HCT116 (cell line): ENCODE results near the gene ZNF580. TPM values are rescaled to one million over a fixed set of nuclear protein-coding genes. Genes with fewer than 3 reads are reported as not detected.

Source experiments
- ATAC-seq: fragments of 200-7000 bp; cut with Tn5 transposase; 2 replicates; pipeline ENCODE4 v1.9.1; 2020; ENCODE audit warnings: mild to moderate bottlenecking, moderate library complexity
- BruUV-seq: library from RNA; stranded (reverse); fragments of 400-500 nt; replicated peaks from 2 replicates; lab custom pipeline; 2021; lab: Mats Ljungman, UMichigan
- CTCF ChIA-PET: fragments of 300-600 bp; sonication (Branson Sonifier 250); formaldehyde crosslinking; loops from one replicate; lab custom pipeline; 2021; ENCODE audit warnings: antibody characterized with exemption; lab: Charles Lee
- POLR2A ChIA-PET: fragments of 300-600, 350-600 bp; sonication (Branson Sonifier 250); formaldehyde crosslinking; loops from one replicate; lab custom pipeline; 2021; ENCODE audit warnings: antibody characterized with exemption; lab: Charles Lee
- RAD21 ChIA-PET, 2 experiments: fragments of 300-600 bp; sonication (Branson Sonifier 250); formaldehyde crosslinking; loops; one replicate each; lab custom pipeline; 2023; ENCODE audit warnings: low total read pairs in 2 of 2; ENCODE audit not compliant: uncharacterized antibody in 2 of 2, unreplicated experiment in 2 of 2, low non-redundant PET in 1 of 2; lab: Charles Lee
- DNase-seq: peaks from one replicate; pipeline ENCODE4 v3.0.0-alpha.2; 2010; ENCODE audit warnings: low read depth, low spot score
- H2AFZ ChIP-seq: fragments of 200-600 bp; shearing (Covaris generic), sonication (generic); 2 replicates; pipeline ENCODE4 v1.6.1; 2017; ENCODE audit warnings: low read depth, mixed run types, mixed read lengths, antibody characterized with exemption, low read length; ENCODE audit not compliant: poor library complexity, severe bottlenecking
- H3K27ac ChIP-seq: 2 replicates; pipeline ENCODE4 v1.5.1; 2012; ENCODE audit warnings: low read depth, low read length
- H3K27me3 ChIP-seq: fragments of 200-600 bp; sonication (generic); 2 replicates; pipeline ENCODE4 v1.6.1; 2016; ENCODE audit warnings: mixed run types, low read length, mixed read lengths; ENCODE audit not compliant: insufficient read depth
- H3K36me3 ChIP-seq, 2 experiments: fragments of 200-500 bp in 1 of 2; fragments of 200-600 bp in 1 of 2; sonication (Bioruptor generic) in 1 of 2; sonication (generic) in 1 of 2; 2 replicates each; pipeline versions ENCODE4 v1.5.1 to v1.6.1; 2014 to 2016; ENCODE audit warnings: low read length in 2 of 2, inconsistent platforms in 1 of 2, mixed read lengths in 1 of 2, mixed run types in 1 of 2; ENCODE audit not compliant: insufficient read depth in 2 of 2, control insufficient read depth in 1 of 2
- H3K4me1 ChIP-seq, 2 experiments: fragments of 200-600 bp in 1 of 2; sonication (generic) in 1 of 2; 2 replicates each; pipeline versions ENCODE4 v1.5.1 to v1.6.1; 2012 to 2017; ENCODE audit warnings: low read length in 2 of 2, inconsistent platforms in 1 of 2, mild to moderate bottlenecking in 1 of 2, mixed read lengths in 1 of 2, mixed run types in 1 of 2, moderate library complexity in 1 of 2; ENCODE audit not compliant: insufficient read depth in 2 of 2, control insufficient read depth in 1 of 2
- H3K4me2 ChIP-seq: fragments of 200-600 bp; sonication (generic); 2 replicates; pipeline ENCODE4 v1.6.1; 2017; ENCODE audit warnings: mixed run types, low read length, mixed read lengths
- H3K4me3 ChIP-seq, 2 experiments: fragments of 200-600 bp in 1 of 2; sonication (generic) in 1 of 2; replicated peaks in 1 of 2; 2 replicates each; pipeline ENCODE4 v1.5.1; 2011 to 2016; ENCODE audit warnings: low read length in 2 of 2, control low read depth in 1 of 2, low read depth in 1 of 2, mild to moderate bottlenecking in 1 of 2, mixed read lengths in 1 of 2, mixed run types in 1 of 2
- H3K79me2 ChIP-seq: fragments of 200-600 bp; sonication (generic); 2 replicates; pipeline ENCODE4 v1.6.1; 2017; ENCODE audit warnings: mild to moderate bottlenecking, mixed run types, low read length, moderate library complexity, mixed read lengths; ENCODE audit not compliant: insufficient read depth
- H3K9ac ChIP-seq: fragments of 200-600 bp; sonication (generic); 2 replicates; pipeline ENCODE4 v1.6.1; 2016; ENCODE audit warnings: low read length, mixed read lengths
- H3K9me2 ChIP-seq: fragments of 200-600 bp; sonication (generic), shearing (Covaris generic); 2 replicates; pipeline ENCODE4 v1.6.1; 2017; ENCODE audit warnings: mixed run types, mild to moderate bottlenecking, moderate library complexity; ENCODE audit not compliant: insufficient read depth
- H3K9me3 ChIP-seq, 2 experiments: fragments of 200-500 bp in 1 of 2; fragments of 200-600 bp in 1 of 2; sonication (Bioruptor generic) in 1 of 2; sonication (generic) in 1 of 2; 2 replicates each; pipeline ENCODE4 v1.6.1; 2014 to 2017; ENCODE audit warnings: low read length in 2 of 2, mixed read lengths in 2 of 2, inconsistent platforms in 1 of 2, low read depth in 1 of 2, mild to moderate bottlenecking in 1 of 2, mixed run types in 1 of 2, moderate library complexity in 1 of 2; ENCODE audit not compliant: control insufficient read depth in 1 of 2, insufficient read depth in 1 of 2
- H4K20me1 ChIP-seq: fragments of 200-600 bp; sonication (generic), shearing (Covaris generic); 2 replicates; pipeline ENCODE4 v1.6.1; 2017; ENCODE audit warnings: mixed run types, mild to moderate bottlenecking, moderate library complexity; ENCODE audit not compliant: insufficient read depth
- CBX3 ChIP-seq: IDR thresholded peaks from 2 replicates; pipeline ENCODE4 v1.6.1; 2012; ENCODE audit warnings: low read depth
- ELF1 ChIP-seq: IDR thresholded peaks from 2 replicates; pipeline ENCODE4 v1.6.1; 2012; ENCODE audit warnings: low read depth, borderline replicate concordance
- JUND ChIP-seq: IDR thresholded peaks from 2 replicates; pipeline ENCODE4 v1.6.1; 2012
- intact Hi-C: fragments of 100-400 bp; cut with micrococcal nuclease; formaldehyde crosslinking; loops from 2 replicates; pipeline ENCODE4 v1.10.0; 2022
- total RNA-seq: library from RNA; stranded (reverse); gene quantifications from one replicate; pipeline ENCODE4 v1.2.1, GENCODE V29; 2021; ENCODE audit not compliant: unreplicated experiment
- TF ChIP-seq, protein P1 (sequence below): IDR thresholded peaks from 2 replicates; pipeline ENCODE4 v1.6.1; 2012
- TF ChIP-seq, protein P2 (sequence below): IDR thresholded peaks from 2 replicates; pipeline ENCODE4 v1.6.1; 2012
- TF ChIP-seq, protein P3 (sequence below): IDR thresholded peaks from 2 replicates; pipeline ENCODE4 v1.6.1; 2012; ENCODE audit warnings: low read depth

Gene ZNF580
- total RNA-seq, 1 experiment from 2014 or later = 36.7 TPM

DNA sequence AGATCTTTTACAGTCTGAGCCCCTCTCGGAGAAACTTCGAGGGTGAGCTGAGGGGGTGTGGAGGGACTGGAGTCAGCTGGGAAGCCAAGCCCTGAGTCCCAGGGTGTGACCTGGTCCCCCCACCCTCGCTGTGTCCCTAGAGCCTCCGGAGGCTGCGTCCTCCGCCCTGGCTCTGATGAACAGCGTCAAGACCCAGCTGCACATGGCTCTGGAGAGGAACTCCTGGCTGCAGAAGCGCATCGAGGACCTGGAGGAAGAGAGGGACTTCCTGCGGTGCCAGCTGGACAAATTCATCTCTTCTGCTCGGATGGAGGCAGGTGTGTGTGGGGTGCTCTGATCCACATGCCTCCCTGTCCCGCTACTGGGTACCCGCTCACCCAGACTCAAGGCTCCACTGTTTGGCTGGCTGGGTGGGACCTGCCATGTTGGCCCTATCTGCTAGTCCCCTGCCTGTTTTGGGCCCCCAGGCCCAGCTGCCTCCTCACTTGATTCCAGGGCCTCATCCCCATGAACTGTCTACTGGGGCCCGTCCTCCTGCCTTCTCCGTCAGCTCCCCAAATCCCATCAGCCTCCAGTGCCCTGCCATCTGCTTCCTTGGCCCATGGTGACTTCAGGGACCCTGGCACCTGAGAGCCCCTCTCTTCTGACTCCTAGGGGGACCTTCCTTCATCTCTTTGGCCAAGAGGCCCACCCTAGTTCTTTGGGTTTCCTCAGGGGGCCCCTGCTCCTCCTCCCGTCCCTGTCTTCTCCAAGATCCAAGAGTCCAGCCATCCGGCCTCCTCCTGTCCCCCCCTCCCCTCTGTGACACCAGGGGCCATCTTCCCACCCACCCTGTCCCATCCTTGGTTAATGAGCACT, 8.7 kb downstream of the ZNF580 start:
- Histone ChIP-seq H3K9me2 (no peaks in the 10 kb centered on the region), H3K27ac (no peak overlapping the region), H3K4me1 (peaks cover 9 to 19% of the 10 kb centered on the region in 2 experiments; a peak in 3 of 4 replicates), H3K4me2 (no peak overlapping the region), H3K79me2 (peaks cover 13% of the 10 kb centered on the region), H3K36me3 (peaks cover 10 to 11% of the 10 kb centered on the region in 2 experiments; a peak in 3 of 4 replicates), H3K9me3 (no peaks in the 10 kb centered on the region), H4K20me1 (no peaks in the 10 kb centered on the region), H2AFZ (no peak overlapping the region), H3K27me3 (no peaks in the 10 kb centered on the region), H3K4me3 (no peak overlapping the region), H3K9ac (no peak overlapping the region)
- TF ChIP-seq, protein P1, sequence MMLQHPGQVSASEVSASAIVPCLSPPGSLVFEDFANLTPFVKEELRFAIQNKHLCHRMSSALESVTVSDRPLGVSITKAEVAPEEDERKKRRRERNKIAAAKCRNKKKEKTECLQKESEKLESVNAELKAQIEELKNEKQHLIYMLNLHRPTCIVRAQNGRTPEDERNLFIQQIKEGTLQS = no peak
- TF ChIP-seq JUND = no peak
- TF ChIP-seq, protein P2, sequence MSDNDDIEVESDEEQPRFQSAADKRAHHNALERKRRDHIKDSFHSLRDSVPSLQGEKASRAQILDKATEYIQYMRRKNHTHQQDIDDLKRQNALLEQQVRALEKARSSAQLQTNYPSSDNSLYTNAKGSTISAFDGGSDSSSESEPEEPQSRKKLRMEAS = no peak
- TF ChIP-seq CBX3 = no peak
- no peak for DNase-seq
- no peak for ATAC-seq
- BruUV-seq = no TSS peak
- ChIA-PET RAD21 (no interaction called here), CTCF (no interaction called here), POLR2A (no interaction called here)
- intact Hi-C loops = no loop called here

DNA sequence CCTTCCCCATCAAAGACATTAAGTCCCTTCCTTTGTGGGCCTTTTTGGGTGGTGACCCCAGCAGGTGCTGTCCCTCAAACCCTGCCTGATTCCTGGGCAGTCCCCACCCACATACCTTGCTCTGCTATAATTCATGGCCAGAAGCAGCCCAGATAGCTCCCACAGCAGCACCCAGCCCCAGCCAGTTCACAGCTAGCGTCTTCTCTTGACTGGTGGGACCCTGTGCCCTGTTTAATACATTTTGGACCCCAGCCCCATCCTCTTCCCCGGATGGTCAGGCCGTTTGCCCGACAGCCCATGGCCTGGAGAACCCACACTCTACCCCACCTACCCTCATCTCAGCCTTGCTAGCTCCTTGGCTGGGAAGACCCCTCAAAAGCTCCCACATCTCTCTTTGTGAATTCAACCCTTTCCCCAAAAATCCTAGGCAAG, 9.3 kb downstream of the ZNF580 start:
- H4K20me1 ChIP-seq = no peaks in the 10 kb centered on the region
- no peaks in the 10 kb centered on the region for H3K27me3 ChIP-seq
- H3K4me3 ChIP-seq = no peak overlapping the region
- no peaks in the 10 kb centered on the region for H3K9me3 ChIP-seq
- H2AFZ ChIP-seq = no peak overlapping the region
- BruUV-seq = no TSS peak
- H3K4me1 ChIP-seq = peaks cover 6 to 12% of the 10 kb centered on the region in 2 experiments; a peak in 3 of 4 replicates
- peaks cover 6% of the 10 kb centered on the region for H3K79me2 ChIP-seq
- ChIA-PET CTCF (no interaction called here), RAD21 (no interaction called here), POLR2A (no interaction called here)
- H3K9me2 ChIP-seq = no peaks in the 10 kb centered on the region
- H3K36me3 ChIP-seq = peaks cover 6% of the 10 kb centered on the region in 2 experiments; a peak in 3 of 4 replicates
- ATAC-seq = no peak
- intact Hi-C loops = no loop called here
- H3K9ac ChIP-seq = no peak overlapping the region
- H3K27ac ChIP-seq = no peak overlapping the region
- H3K4me2 ChIP-seq = no peak overlapping the region
- no peak for DNase-seq
- TF ChIP-seq, protein P3, sequence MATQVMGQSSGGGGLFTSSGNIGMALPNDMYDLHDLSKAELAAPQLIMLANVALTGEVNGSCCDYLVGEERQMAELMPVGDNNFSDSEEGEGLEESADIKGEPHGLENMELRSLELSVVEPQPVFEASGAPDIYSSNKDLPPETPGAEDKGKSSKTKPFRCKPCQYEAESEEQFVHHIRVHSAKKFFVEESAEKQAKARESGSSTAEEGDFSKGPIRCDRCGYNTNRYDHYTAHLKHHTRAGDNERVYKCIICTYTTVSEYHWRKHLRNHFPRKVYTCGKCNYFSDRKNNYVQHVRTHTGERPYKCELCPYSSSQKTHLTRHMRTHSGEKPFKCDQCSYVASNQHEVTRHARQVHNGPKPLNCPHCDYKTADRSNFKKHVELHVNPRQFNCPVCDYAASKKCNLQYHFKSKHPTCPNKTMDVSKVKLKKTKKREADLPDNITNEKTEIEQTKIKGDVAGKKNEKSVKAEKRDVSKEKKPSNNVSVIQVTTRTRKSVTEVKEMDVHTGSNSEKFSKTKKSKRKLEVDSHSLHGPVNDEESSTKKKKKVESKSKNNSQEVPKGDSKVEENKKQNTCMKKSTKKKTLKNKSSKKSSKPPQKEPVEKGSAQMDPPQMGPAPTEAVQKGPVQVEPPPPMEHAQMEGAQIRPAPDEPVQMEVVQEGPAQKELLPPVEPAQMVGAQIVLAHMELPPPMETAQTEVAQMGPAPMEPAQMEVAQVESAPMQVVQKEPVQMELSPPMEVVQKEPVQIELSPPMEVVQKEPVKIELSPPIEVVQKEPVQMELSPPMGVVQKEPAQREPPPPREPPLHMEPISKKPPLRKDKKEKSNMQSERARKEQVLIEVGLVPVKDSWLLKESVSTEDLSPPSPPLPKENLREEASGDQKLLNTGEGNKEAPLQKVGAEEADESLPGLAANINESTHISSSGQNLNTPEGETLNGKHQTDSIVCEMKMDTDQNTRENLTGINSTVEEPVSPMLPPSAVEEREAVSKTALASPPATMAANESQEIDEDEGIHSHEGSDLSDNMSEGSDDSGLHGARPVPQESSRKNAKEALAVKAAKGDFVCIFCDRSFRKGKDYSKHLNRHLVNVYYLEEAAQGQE = no peak
- TF ChIP-seq CBX3 (no peak), ELF1 (no peak)
